Astrocyte (in vitro differentiated cells and primary cell): ENCODE measurements around the gene TNFRSF13B. TPM values are rescaled to one million over a fixed set of nuclear protein-coding genes. Genes with fewer than 3 reads are reported as not detected.

Experiments
- DNase-seq: peaks from one replicate; pipeline ENCODE4 v3.0.0-alpha.2; 2010; ENCODE audit warnings: low read depth
- FAIRE-seq: peaks from 2 replicates; lab custom pipeline; 2011; peaks lifted over from hg19 to GRCh38; lab: Jason Lieb, UNC
- H2AFZ ChIP-seq: 2 replicates; pipeline ENCODE4 v1.6.0; 2012; ENCODE audit warnings: low read depth, low read length, inconsistent platforms
- H3K27ac ChIP-seq: 2 replicates; pipeline ENCODE4 v1.5.1; 2011; ENCODE audit warnings: low read depth, low read length, inconsistent platforms
- H3K27me3 ChIP-seq: 2 replicates; pipeline ENCODE4 v1.6.0; 2011; ENCODE audit warnings: low read length, inconsistent platforms; ENCODE audit not compliant: insufficient read depth
- H3K36me3 ChIP-seq: 2 replicates; pipeline ENCODE4 v1.5.1; 2011; ENCODE audit warnings: low read length, inconsistent platforms; ENCODE audit not compliant: insufficient read depth
- H3K4me1 ChIP-seq: 2 replicates; pipeline ENCODE4 v1.5.1; 2011; ENCODE audit warnings: low read length, inconsistent platforms; ENCODE audit not compliant: insufficient read depth
- H3K4me2 ChIP-seq: 2 replicates; pipeline ENCODE4 v1.6.0; 2012; ENCODE audit warnings: low read length, inconsistent platforms
- H3K4me3 ChIP-seq: 2 replicates; pipeline ENCODE4 v1.5.1; 2011; ENCODE audit warnings: low read depth, mild to moderate bottlenecking, low read length, inconsistent platforms; ENCODE audit not compliant: insufficient read depth
- H3K79me2 ChIP-seq: 2 replicates; pipeline ENCODE4 v1.6.0; 2012; ENCODE audit warnings: mild to moderate bottlenecking, low read length, inconsistent platforms; ENCODE audit not compliant: insufficient read depth
- H3K9ac ChIP-seq: 2 replicates; pipeline ENCODE4 v1.6.0; 2012; ENCODE audit warnings: mild to moderate bottlenecking, low read length, inconsistent platforms
- H3K9me3 ChIP-seq: 2 replicates; pipeline ENCODE4 v1.5.1; 2012; ENCODE audit warnings: low read depth, mild to moderate bottlenecking, low read length, inconsistent platforms; ENCODE audit not compliant: insufficient read depth
- H4K20me1 ChIP-seq: 2 replicates; pipeline ENCODE4 v1.6.0; 2012; ENCODE audit warnings: low read length, inconsistent platforms; ENCODE audit not compliant: insufficient read depth
- H3K27ac Mint-ChIP-seq: one replicate; pipeline ENCODE4 v1.8.0; 2021; ENCODE audit warnings: mild to moderate bottlenecking, mixed read lengths; ENCODE audit not compliant: unreplicated experiment
- H3K27me3 Mint-ChIP-seq: one replicate; pipeline ENCODE4 v1.8.0; 2021; ENCODE audit warnings: low read depth, mixed read lengths; ENCODE audit not compliant: unreplicated experiment
- H3K36me3 Mint-ChIP-seq: one replicate; pipeline ENCODE4 v1.8.0; 2021; ENCODE audit warnings: low read depth, mixed read lengths; ENCODE audit not compliant: unreplicated experiment
- H3K4me1 Mint-ChIP-seq: one replicate; pipeline ENCODE4 v1.8.0; 2021; ENCODE audit warnings: low read depth, mixed read lengths; ENCODE audit not compliant: unreplicated experiment
- H3K4me3 Mint-ChIP-seq: one replicate; pipeline ENCODE4 v1.8.0; 2021; ENCODE audit warnings: mild to moderate bottlenecking, moderate library complexity, mixed read lengths; ENCODE audit not compliant: unreplicated experiment
- H3K9me3 Mint-ChIP-seq: one replicate; pipeline ENCODE4 v1.8.0; 2021; ENCODE audit warnings: mild to moderate bottlenecking, mixed read lengths; ENCODE audit not compliant: unreplicated experiment
- CTCF ChIP-seq: IDR thresholded peaks from 2 replicates; pipeline ENCODE4 v1.5.1; 2011; ENCODE audit warnings: low read depth, mild to moderate bottlenecking, inconsistent platforms, low read length, moderate library complexity; ENCODE audit not compliant: insufficient read depth
- EZH2 ChIP-seq: IDR thresholded peaks from 2 replicates; pipeline ENCODE4 v1.6.1; 2012; ENCODE audit warnings: mild to moderate bottlenecking, low read length, inconsistent platforms; ENCODE audit not compliant: insufficient read depth
- total RNA-seq: library from RNA; stranded (reverse); gene quantifications from 2 replicates; pipeline ENCODE4 v1.2.1, GENCODE V29; 2021

Gene TNFRSF13B
- total RNA-seq, 1 donor from 2014 or later = not detected

GRCh38 chr17:16975744-16976625, 4.1 kb upstream of the TNFRSF13B start:
- Histone ChIP-seq H3K9me3 (no peaks in the 10 kb centered on the region), H2AFZ (peak overlapping the region; percentile 35), H3K27me3 (peaks cover 4% of the 10 kb centered on the region), H3K4me3 (no peak overlapping the region), H3K27ac (no peak overlapping the region), H3K4me2 (peak overlapping the region; percentile 33), H3K9ac (no peak overlapping the region), H4K20me1 (no peaks in the 10 kb centered on the region), H3K79me2 (no peaks in the 10 kb centered on the region), H3K36me3 (no peaks in the 10 kb centered on the region), H3K4me1 (peaks cover 5% of the 10 kb centered on the region)
- no peak overlapping the region for H3K27ac Mint-ChIP-seq
- H3K27me3 Mint-ChIP-seq = peaks cover 8% of the 10 kb centered on the region
- no peak overlapping the region for H3K4me3 Mint-ChIP-seq
- peaks cover 23% of the 10 kb centered on the region for H3K4me1 Mint-ChIP-seq
- FAIRE-seq (no peak), DNase-seq (no peak)
- peaks cover 2% of the 10 kb centered on the region for H3K9me3 Mint-ChIP-seq
- H3K36me3 Mint-ChIP-seq = no peaks in the 10 kb centered on the region
- TF ChIP-seq EZH2 = no peak
- no peak for TF ChIP-seq CTCF

DNA sequence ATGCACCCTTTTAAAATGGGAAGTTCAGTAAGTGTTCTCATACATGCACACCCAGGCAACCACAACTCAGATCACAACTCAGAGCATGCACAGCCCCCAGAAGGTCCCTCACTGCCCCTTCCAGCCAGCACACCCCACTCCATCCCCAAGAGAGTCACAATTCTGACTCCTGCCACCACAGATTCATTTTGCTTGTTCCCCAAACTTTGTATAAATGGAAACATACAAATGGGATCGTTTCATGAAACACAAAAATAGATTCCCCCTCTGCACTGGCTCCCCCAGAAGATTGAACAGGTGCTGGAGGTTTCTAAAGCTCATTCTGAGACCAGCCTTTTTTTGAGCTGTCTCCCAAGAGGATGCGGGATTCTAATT, 3.3 kb upstream of the TNFRSF13B start:
- no peak for TF ChIP-seq EZH2
- no peak for TF ChIP-seq CTCF
- Histone ChIP-seq H3K9ac (no peak overlapping the region), H3K4me1 (peaks cover 5% of the 10 kb centered on the region), H3K4me3 (no peak overlapping the region), H3K27me3 (peaks cover 6% of the 10 kb centered on the region), H4K20me1 (no peaks in the 10 kb centered on the region), H3K9me3 (no peaks in the 10 kb centered on the region), H3K36me3 (no peaks in the 10 kb centered on the region), H2AFZ (no peak overlapping the region), H3K4me2 (no peak overlapping the region), H3K27ac (no peak overlapping the region), H3K79me2 (no peaks in the 10 kb centered on the region)
- peaks cover 13% of the 10 kb centered on the region for H3K27me3 Mint-ChIP-seq
- DNase-seq (no peak), FAIRE-seq (no peak)
- no peak overlapping the region for H3K4me3 Mint-ChIP-seq
- H3K36me3 Mint-ChIP-seq = no peaks in the 10 kb centered on the region
- peaks cover 2% of the 10 kb centered on the region for H3K9me3 Mint-ChIP-seq
- H3K4me1 Mint-ChIP-seq = peaks cover 22% of the 10 kb centered on the region
- H3K27ac Mint-ChIP-seq = no peak overlapping the region
